MM.1S (cell line): ENCODE results near the gene ELN.

Experiments
- EZH2 ChIP-seq: fragments of 300-600 bp; sonication (generic); optimal IDR thresholded peaks from 2 replicates; pipeline ENCODE3; 2017; ENCODE audit warnings: low read depth, mild to moderate bottlenecking, antibody characterized with exemption, low read length, mixed read lengths
- TF ChIP-seq, protein P1 (sequence below): fragments of 300-600 bp; sonication (generic); IDR thresholded peaks from 2 replicates; pipeline ENCODE4 v1.5.1; 2016; ENCODE audit warnings: antibody characterized with exemption, low read length, mixed read lengths

DNA sequence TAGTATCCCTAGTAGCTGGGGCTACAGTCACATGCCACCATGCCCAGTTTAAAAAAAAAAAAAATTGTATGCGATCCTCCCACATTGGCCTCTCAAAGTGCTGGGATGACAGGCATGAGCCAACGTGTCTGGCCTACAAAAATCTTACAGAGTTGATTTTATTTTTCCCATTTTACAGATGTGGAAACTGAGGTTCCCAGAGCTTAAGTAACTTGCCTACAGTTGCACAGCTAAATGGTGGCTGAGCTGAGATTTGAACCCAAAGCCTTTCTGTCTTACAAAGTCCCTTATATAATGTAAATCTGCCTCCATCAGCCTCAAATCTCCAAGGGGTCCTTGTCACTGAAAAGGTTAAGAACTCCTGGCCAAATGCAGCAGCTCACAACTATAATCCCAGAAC is 31.1 kb downstream of the ELN start:
- TF ChIP-seq, protein P1, sequence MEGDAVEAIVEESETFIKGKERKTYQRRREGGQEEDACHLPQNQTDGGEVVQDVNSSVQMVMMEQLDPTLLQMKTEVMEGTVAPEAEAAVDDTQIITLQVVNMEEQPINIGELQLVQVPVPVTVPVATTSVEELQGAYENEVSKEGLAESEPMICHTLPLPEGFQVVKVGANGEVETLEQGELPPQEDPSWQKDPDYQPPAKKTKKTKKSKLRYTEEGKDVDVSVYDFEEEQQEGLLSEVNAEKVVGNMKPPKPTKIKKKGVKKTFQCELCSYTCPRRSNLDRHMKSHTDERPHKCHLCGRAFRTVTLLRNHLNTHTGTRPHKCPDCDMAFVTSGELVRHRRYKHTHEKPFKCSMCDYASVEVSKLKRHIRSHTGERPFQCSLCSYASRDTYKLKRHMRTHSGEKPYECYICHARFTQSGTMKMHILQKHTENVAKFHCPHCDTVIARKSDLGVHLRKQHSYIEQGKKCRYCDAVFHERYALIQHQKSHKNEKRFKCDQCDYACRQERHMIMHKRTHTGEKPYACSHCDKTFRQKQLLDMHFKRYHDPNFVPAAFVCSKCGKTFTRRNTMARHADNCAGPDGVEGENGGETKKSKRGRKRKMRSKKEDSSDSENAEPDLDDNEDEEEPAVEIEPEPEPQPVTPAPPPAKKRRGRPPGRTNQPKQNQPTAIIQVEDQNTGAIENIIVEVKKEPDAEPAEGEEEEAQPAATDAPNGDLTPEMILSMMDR: no peak
- TF ChIP-seq EZH2: no peak
